IMR-90 (cell line): ENCODE results near the gene ARTN. TPM values are rescaled to one million over a fixed set of nuclear protein-coding genes. Genes with fewer than 3 reads are reported as not detected.

ENCODE experiments used
- ATAC-seq: fragments of 200-7000 bp; cut with Tn5 transposase; 2 replicates; pipeline ENCODE4 v1.9.1; 2020; ENCODE audit warnings: low read depth, mild to moderate bottlenecking, moderate library complexity
- BruUV-seq: library from RNA; stranded (reverse); fragments of 400-500 nt; replicated peaks from 2 replicates; lab custom pipeline; 2021; lab: Mats Ljungman, UMichigan
- CTCF ChIA-PET: fragments of 300-600 bp; formaldehyde crosslinking; extraction: SDS; loops from one replicate; lab custom pipeline; 2021; ENCODE audit warnings: antibody characterized with exemption; lab: Yijun Ruan, JAX
- POLR2A ChIA-PET: fragments of 300-600 bp; sonication (Branson Sonifier 250); formaldehyde crosslinking; loops from one replicate; lab custom pipeline; 2022; ENCODE audit warnings: antibody characterized with exemption; ENCODE audit not compliant: unreplicated experiment; lab: Charles Lee
- DNase-seq: peaks from one replicate; pipeline ENCODE4 v3.0.0; 2013
- H2AFZ ChIP-seq: replicated peaks from 2 replicates; pipeline ENCODE3; 2013; ENCODE audit warnings: low read length, mild to moderate bottlenecking; ENCODE audit not compliant: poor library complexity
- H2AK5ac ChIP-seq: 2 replicates; pipeline ENCODE4 v1.6.1; 2013; ENCODE audit warnings: low read depth, low read length, inconsistent platforms
- H2AK9ac ChIP-seq: replicated peaks from 2 replicates; pipeline ENCODE3; 2013; ENCODE audit warnings: mild to moderate bottlenecking, low read depth, low read length, moderate library complexity; ENCODE audit not compliant: poor library complexity
- H2BK120ac ChIP-seq: 2 replicates; pipeline ENCODE4 v1.6.1; 2013; ENCODE audit warnings: low read depth, low read length, inconsistent platforms
- H2BK15ac ChIP-seq: 3 replicates; pipeline ENCODE4 v1.6.1; 2013; ENCODE audit warnings: low read depth, low read length, inconsistent platforms
- H2BK20ac ChIP-seq: 2 replicates; pipeline ENCODE4 v1.6.1; 2013; ENCODE audit warnings: low read depth, mild to moderate bottlenecking, inconsistent platforms, low read length, moderate library complexity
- H2BK5ac ChIP-seq: 2 replicates; pipeline ENCODE4 v1.6.1; 2013; ENCODE audit warnings: mild to moderate bottlenecking, low read depth, low read length, inconsistent platforms; ENCODE audit not compliant: poor library complexity, severe bottlenecking
- H3K14ac ChIP-seq: replicated peaks from 2 replicates; pipeline ENCODE4 v1.6.1; 2013; ENCODE audit warnings: low read depth, low read length, inconsistent platforms
- H3K18ac ChIP-seq: 2 replicates; pipeline ENCODE4 v1.6.1; 2013; ENCODE audit warnings: low read depth, low read length, control low read depth
- H3K23ac ChIP-seq: 2 replicates; pipeline ENCODE4 v1.6.1; 2013; ENCODE audit warnings: low read depth, low read length, inconsistent platforms
- H3K27ac ChIP-seq: 2 replicates; pipeline ENCODE4 v1.5.1; 2013; ENCODE audit warnings: mild to moderate bottlenecking, control low read depth, low read length; ENCODE audit not compliant: insufficient read depth
- H3K27me3 ChIP-seq: 2 replicates; pipeline ENCODE4 v1.6.1; 2013; ENCODE audit warnings: low read length; ENCODE audit not compliant: control insufficient read depth, insufficient read depth
- H3K36me3 ChIP-seq: 2 replicates; pipeline ENCODE4 v1.6.1; 2013; ENCODE audit warnings: low read length, mixed read lengths; ENCODE audit not compliant: control insufficient read depth, insufficient read depth
- H3K4ac ChIP-seq: 2 replicates; pipeline ENCODE4 v1.6.1; 2013; ENCODE audit warnings: low read depth, low read length, inconsistent platforms
- H3K4me1 ChIP-seq: 2 replicates; pipeline ENCODE4 v1.6.1; 2013; ENCODE audit warnings: low read length, mixed read lengths; ENCODE audit not compliant: control insufficient read depth, insufficient read depth
- H3K4me2 ChIP-seq: 2 replicates; pipeline ENCODE4 v1.6.1; 2013; ENCODE audit warnings: low read depth, mild to moderate bottlenecking, control low read depth, low read length, moderate library complexity
- H3K4me3 ChIP-seq: 2 replicates; pipeline ENCODE4 v1.5.1; 2013; ENCODE audit warnings: low read depth, mild to moderate bottlenecking, control low read depth, low read length, moderate library complexity; ENCODE audit not compliant: insufficient read depth
- H3K56ac ChIP-seq: 2 replicates; pipeline ENCODE4 v1.6.1; 2013; ENCODE audit warnings: low read length, inconsistent platforms; ENCODE audit not compliant: insufficient read depth; ENCODE audit errors: extremely low read depth
- H3K79me1 ChIP-seq, 2 experiments: 2 replicates each; pipeline ENCODE4 v1.6.1; 2013; ENCODE audit warnings: low read length in 2 of 2, inconsistent platforms in 1 of 2, low read depth in 1 of 2
- H3K9ac ChIP-seq: 2 replicates; pipeline ENCODE4 v1.6.1; 2013; ENCODE audit warnings: low read depth, low read length, control low read depth
- H3K9me1 ChIP-seq: 2 replicates; pipeline ENCODE4 v1.6.1; 2013; ENCODE audit warnings: low read length, inconsistent platforms; ENCODE audit not compliant: insufficient read depth
- H3K9me3 ChIP-seq: 2 replicates; pipeline ENCODE4 v1.6.1; 2013; ENCODE audit warnings: low read length; ENCODE audit not compliant: control insufficient read depth, insufficient read depth
- H4K20me1 ChIP-seq: 2 replicates; pipeline ENCODE4 v1.6.1; 2013; ENCODE audit warnings: low read length, inconsistent platforms; ENCODE audit not compliant: insufficient read depth
- H4K5ac ChIP-seq: 2 replicates; pipeline ENCODE4 v1.6.1; 2013; ENCODE audit warnings: mild to moderate bottlenecking, low read depth, low read length, control low read depth
- H4K8ac ChIP-seq, 2 experiments: 2 replicates each; pipeline ENCODE4 v1.6.1; 2013; ENCODE audit warnings: low read depth in 2 of 2, low read length in 2 of 2, control low read depth in 1 of 2, inconsistent platforms in 1 of 2
- H4K91ac ChIP-seq: 2 replicates; pipeline ENCODE4 v1.6.1; 2013; ENCODE audit warnings: low read depth, low read length, inconsistent platforms; ENCODE audit not compliant: insufficient read depth
- BHLHE40 ChIP-seq: fragments of 150-350 bp; IDR thresholded peaks from 2 replicates; pipeline ENCODE4 v1.6.1; 2016; ENCODE audit warnings: mild to moderate bottlenecking, low read depth, low read length
- CEBPB ChIP-seq: IDR thresholded peaks from 2 replicates; pipeline ENCODE4 v1.6.1; 2012; ENCODE audit warnings: low read depth, low read length, improper control_type of control experiment
- FOS ChIP-seq: fragments of 150-350 bp; IDR thresholded peaks from 2 replicates; pipeline ENCODE4 v1.6.1; 2016; ENCODE audit warnings: low read depth, low read length
- MAFK ChIP-seq: IDR thresholded peaks from 2 replicates; pipeline ENCODE4 v1.6.1; 2012; ENCODE audit warnings: low read depth, low read length, improper control_type of control experiment
- MXI1 ChIP-seq: IDR thresholded peaks from 2 replicates; pipeline ENCODE4 v1.6.1; 2012; ENCODE audit warnings: low read depth, mild to moderate bottlenecking, low read length, moderate library complexity, borderline replicate concordance
- NFE2L2 ChIP-seq: fragments of 150-350 bp; IDR thresholded peaks from 2 replicates; pipeline ENCODE4 v1.6.1; 2016; ENCODE audit warnings: low read depth, mild to moderate bottlenecking, low read length
- POLR2A ChIP-seq: IDR thresholded peaks from 2 replicates; pipeline ENCODE4 v1.6.1; 2012; ENCODE audit warnings: mild to moderate bottlenecking, low read depth, low read length
- RAD21 ChIP-seq: IDR thresholded peaks from 2 replicates; pipeline ENCODE4 v1.6.1; 2012; ENCODE audit warnings: low read length, improper control_type of control experiment
- RFX5 ChIP-seq: IDR thresholded peaks from 2 replicates; pipeline ENCODE4 v1.8.0; 2012; ENCODE audit warnings: low read depth, mild to moderate bottlenecking, low read length, moderate library complexity
- SMC3 ChIP-seq: fragments of 150-350 bp; IDR thresholded peaks from 2 replicates; pipeline ENCODE4 v1.6.1; 2016; ENCODE audit warnings: low read depth, mild to moderate bottlenecking, antibody characterized with exemption, low read length, moderate library complexity
- WGBS, 2 experiments: methylation state at CpG; one replicate each; pipeline versions ENCODE4 v1.1.5 to v1.1.7; 2013; ENCODE audit warnings: missing lambda C conversion rate in 2 of 2; ENCODE audit not compliant: insufficient read length in 1 of 2; ENCODE audit errors: extremely low coverage in 2 of 2; 5-methylcytosine and 5-hydroxymethylcytosine counted together
- dilution Hi-C: fragments of 300-500 bp; cut with HindIII; formaldehyde crosslinking; loops from one replicate; pipeline ENCODE4 v1.14.3; 2018; ENCODE audit warnings: low sequenced_read_pairs; ENCODE audit not compliant: unreplicated experiment
- in situ Hi-C: fragments of 300-500 bp; cut with MboI; formaldehyde crosslinking; loops from 3 replicates; pipeline ENCODE4 v1.14.3; 2019; ENCODE audit warnings: low sequenced_read_pairs, inconsistent platforms, mixed read lengths
- intact Hi-C: fragments of 100-400 bp; cut with micrococcal nuclease; formaldehyde crosslinking; loops from 2 replicates; pipeline ENCODE4 v1.10.0; 2022
- polyA plus RNA-seq, 3 experiments: library from polyadenylated mRNA; depleted of rRNA; stranded (reverse); fragments of >200 nt; gene quantifications; 2 replicates each; pipeline ENCODE4 v1.2.3, GENCODE V29; 2012; ENCODE audit warnings: low replicate concordance in 1 of 3
- total RNA-seq: library from RNA; depleted of rRNA; stranded (reverse); fragments of >200 nt; gene quantifications from 2 replicates; pipeline ENCODE4 v1.2.3, GENCODE V29; 2012
- TF ChIP-seq, protein P1 (sequence below): fragments of 150-350 bp; IDR thresholded peaks from 2 replicates; pipeline ENCODE4 v1.6.1; 2016; ENCODE audit warnings: low read depth, mild to moderate bottlenecking, low read length, moderate library complexity, borderline replicate concordance
- TF ChIP-seq, protein P2 (sequence below): fragments of 150-350 bp; IDR thresholded peaks from 2 replicates; pipeline ENCODE4 v1.6.1; 2017; ENCODE audit warnings: mild to moderate bottlenecking, antibody characterized with exemption, low read length, low read depth
- TF ChIP-seq, protein P3 (sequence below): conservative IDR thresholded peaks from 2 replicates; pipeline ENCODE4 v1.5.1; 2012; ENCODE audit warnings: mild to moderate bottlenecking, low read depth, low read length, improper control_type of control experiment

Gene ARTN
- total and polyA plus RNA-seq, 2 of the 4 experiments (the other 2 are of a cell fraction): 0.29 TPM; not detected in 1

DNA sequence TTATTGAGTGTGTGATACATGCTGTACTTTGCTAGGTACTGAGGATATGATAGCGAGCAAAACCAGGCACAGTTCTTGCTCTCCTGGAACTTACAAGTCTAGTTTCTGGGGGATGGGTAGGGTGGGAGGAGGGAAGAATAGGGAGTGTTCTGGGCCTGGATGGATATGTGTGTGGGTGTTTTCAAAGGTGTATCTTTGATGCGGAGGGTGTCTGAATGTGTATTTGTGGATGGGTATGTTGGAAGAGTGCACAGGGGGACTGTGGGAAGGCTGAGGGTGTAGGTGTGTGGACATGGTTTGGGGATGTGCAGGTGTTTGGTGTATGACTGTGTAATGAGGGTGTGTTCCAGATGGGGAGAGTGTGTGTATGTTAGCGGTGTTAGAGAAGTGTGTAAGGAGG, 31.7 kb downstream of the ARTN start:
- Histone ChIP-seq H4K8ac (no peak overlapping the region), H3K56ac (no peak overlapping the region), H3K4ac (no peak overlapping the region), H3K36me3 (peaks cover 30% of the 10 kb centered on the region), H2BK120ac (no peak overlapping the region), H3K9me1 (peaks cover 9% of the 10 kb centered on the region; the same call in 1 of the 2 replicates), H3K23ac (no peak overlapping the region), H3K27ac (no peak overlapping the region), H3K14ac (no peak overlapping the region), H3K27me3 (no peaks in the 10 kb centered on the region), H2BK20ac (no peak overlapping the region), H3K4me3 (no peak overlapping the region), H3K4me1 (no peaks in the 10 kb centered on the region), H3K18ac (no peak overlapping the region), H2BK15ac (no peak overlapping the region), H4K91ac (no peak overlapping the region), H3K79me1 (peaks cover 4 to 6% of the 10 kb centered on the region in 2 experiments; a peak in 3 of 4 replicates), H4K5ac (no peak overlapping the region), H3K4me2 (no peak overlapping the region), H4K20me1 (peaks cover 7% of the 10 kb centered on the region; the same call in 1 of the 2 replicates), H2BK5ac (no peak overlapping the region), H3K9me3 (no peaks in the 10 kb centered on the region), H2AK5ac (no peak overlapping the region), H2AFZ (no peak overlapping the region), H3K9ac (no peak overlapping the region), H2AK9ac (no peak overlapping the region)
- no peak for DNase-seq
- no peak for ATAC-seq
- TF ChIP-seq RFX5 (no peak), FOS (no peak), BHLHE40 (no peak), RAD21 (no peak), NFE2L2 (no peak), MXI1 (no peak), POLR2A (no peak), CEBPB (no peak), MAFK (no peak), SMC3 (no peak)
- TF ChIP-seq, protein P1, sequence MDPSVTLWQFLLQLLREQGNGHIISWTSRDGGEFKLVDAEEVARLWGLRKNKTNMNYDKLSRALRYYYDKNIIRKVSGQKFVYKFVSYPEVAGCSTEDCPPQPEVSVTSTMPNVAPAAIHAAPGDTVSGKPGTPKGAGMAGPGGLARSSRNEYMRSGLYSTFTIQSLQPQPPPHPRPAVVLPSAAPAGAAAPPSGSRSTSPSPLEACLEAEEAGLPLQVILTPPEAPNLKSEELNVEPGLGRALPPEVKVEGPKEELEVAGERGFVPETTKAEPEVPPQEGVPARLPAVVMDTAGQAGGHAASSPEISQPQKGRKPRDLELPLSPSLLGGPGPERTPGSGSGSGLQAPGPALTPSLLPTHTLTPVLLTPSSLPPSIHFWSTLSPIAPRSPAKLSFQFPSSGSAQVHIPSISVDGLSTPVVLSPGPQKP: no peak
- TF ChIP-seq, protein P2, sequence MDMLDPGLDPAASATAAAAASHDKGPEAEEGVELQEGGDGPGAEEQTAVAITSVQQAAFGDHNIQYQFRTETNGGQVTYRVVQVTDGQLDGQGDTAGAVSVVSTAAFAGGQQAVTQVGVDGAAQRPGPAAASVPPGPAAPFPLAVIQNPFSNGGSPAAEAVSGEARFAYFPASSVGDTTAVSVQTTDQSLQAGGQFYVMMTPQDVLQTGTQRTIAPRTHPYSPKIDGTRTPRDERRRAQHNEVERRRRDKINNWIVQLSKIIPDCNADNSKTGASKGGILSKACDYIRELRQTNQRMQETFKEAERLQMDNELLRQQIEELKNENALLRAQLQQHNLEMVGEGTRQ: no peak
- TF ChIP-seq, protein P3, sequence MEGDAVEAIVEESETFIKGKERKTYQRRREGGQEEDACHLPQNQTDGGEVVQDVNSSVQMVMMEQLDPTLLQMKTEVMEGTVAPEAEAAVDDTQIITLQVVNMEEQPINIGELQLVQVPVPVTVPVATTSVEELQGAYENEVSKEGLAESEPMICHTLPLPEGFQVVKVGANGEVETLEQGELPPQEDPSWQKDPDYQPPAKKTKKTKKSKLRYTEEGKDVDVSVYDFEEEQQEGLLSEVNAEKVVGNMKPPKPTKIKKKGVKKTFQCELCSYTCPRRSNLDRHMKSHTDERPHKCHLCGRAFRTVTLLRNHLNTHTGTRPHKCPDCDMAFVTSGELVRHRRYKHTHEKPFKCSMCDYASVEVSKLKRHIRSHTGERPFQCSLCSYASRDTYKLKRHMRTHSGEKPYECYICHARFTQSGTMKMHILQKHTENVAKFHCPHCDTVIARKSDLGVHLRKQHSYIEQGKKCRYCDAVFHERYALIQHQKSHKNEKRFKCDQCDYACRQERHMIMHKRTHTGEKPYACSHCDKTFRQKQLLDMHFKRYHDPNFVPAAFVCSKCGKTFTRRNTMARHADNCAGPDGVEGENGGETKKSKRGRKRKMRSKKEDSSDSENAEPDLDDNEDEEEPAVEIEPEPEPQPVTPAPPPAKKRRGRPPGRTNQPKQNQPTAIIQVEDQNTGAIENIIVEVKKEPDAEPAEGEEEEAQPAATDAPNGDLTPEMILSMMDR: no peak
- dilution Hi-C loops: no loop called here
- in situ Hi-C loops: loop anchor here (25.0 kb wide), 1 partner anchor 428 kb away; the partner anchor contains the start of gene PTPRF
- 93% methylated on average over 2 of the region's 3 CpGs; no CpG with 5 or more reads in 1 of the 2 experiments for WGBS, 2 experiments
- intact Hi-C loops: no loop called here
- no TSS peak for BruUV-seq
- POLR2A ChIA-PET: no interaction called here
- CTCF ChIA-PET: no interaction called here
